ENCODE results near the gene PTPRS. TPM values are rescaled to one million over a fixed set of nuclear protein-coding genes. Genes with fewer than 3 reads are reported as not detected.

The PTPRS gene
- total and polyA plus RNA-seq, 9 of the 15 experiments (the other 6 are each of a cell fraction or from before 2014, with no cell fraction given), result 1.1 to 49.4 (median 14.1) TPM

DNA sequence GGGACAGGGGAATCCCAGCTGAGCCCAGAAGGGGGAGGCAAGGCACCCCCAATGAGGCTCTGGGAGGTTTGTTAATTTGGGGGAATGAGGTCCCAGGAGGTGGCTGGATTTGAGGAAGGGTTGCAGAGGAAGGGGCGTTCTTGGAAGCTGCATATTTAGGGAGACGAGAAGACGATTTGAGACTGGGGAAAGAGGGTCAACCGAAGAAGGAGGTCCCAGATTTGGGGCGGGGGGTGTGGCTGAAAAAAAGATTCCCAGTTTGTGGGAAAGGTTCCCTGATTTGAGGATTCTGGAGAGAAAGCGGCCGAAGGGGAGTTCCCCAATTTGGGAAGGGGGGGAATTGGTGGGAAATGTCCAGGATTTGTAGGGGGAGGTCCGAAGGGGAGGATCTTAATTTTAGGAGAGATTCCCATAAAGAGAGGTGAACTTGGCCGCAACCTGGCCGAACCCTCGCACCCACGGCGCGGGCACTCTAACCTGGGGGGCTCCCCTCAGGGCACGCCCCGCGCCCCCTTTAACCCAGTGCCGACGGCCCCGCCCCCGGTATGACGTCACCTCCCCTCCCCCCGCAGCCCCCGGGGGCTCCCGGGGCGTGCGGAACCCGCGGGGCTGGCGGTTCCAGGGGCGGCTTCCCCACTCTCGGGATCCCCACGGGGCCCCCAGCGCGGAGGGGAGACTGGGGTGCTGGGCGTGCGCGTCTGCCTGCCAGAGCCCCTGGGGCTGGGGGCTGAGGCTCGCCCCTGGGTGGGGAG, 1.2 kb downstream of the PTPRS start:
- Histone ChIP-seq H3K9me1 (ENCODE audit: control insufficient read depth, insufficient read depth, low read length) (no peaks in the 10 kb centered on the region), H3K9ac (ENCODE audit: insufficient read depth in 1 of 2, low read depth in 2 of 2, low read length in 2 of 2) (peak overlapping the region in 1 of 2 experiments; percentile 92; a peak in 2 of 4 replicates), H3K4me2 (ENCODE audit: insufficient read depth, low read length) (peak overlapping the region; percentile 37; the same call in 1 of the 2 replicates), H4K20me1 (replicated peaks; ENCODE audit: control insufficient read depth, insufficient read depth, low read length) (peaks cover 6% of the 10 kb centered on the region; the same call in 1 of the 2 replicates), H3K9me3 (replicated peaks; ENCODE audit: control insufficient read depth, insufficient read depth, low read depth, low read length) (no peaks in the 10 kb centered on the region), H3K4me1 (replicated peaks in 1 of 2; ENCODE audit: control insufficient read depth in 2 of 2, insufficient read depth in 2 of 2, low read length in 2 of 2) (peaks cover 12 to 48% of the 10 kb centered on the region in 2 experiments), H3K27ac (ENCODE audit: extremely low read depth, low read depth, low read length) (peak overlapping the region; percentile 41; the same call in 1 of the 3 replicates), H3K4me3 (peak overlapping the region; percentile 58), H2AFZ (ENCODE audit: low read depth, low read length) (0 out of 2 replicates have a peak overlapping the region, but pooled peaks have one; percentile 68), H3K79me2 (ENCODE audit: control insufficient read depth, insufficient read depth, low read length) (no peaks in the 10 kb centered on the region), H3K36me3 (ENCODE audit: control insufficient read depth, insufficient read depth, low read length) (no peaks in the 10 kb centered on the region), H3K27me3 (ENCODE audit: control insufficient read depth in 2 of 2, insufficient read depth in 2 of 2, low read length in 2 of 2) (peaks cover 18 to 40% of the 10 kb centered on the region in 2 experiments)
- intact Hi-C loops (cut with micrococcal nuclease), result no loop called here
- 9% methylated on average over 12 of the region's 39 CpGs for WGBS (ENCODE audit: insufficient coverage, low coverage, missing lambda C conversion rate)
- ChIA-PET POLR2A (no interaction called here), CTCF (ENCODE audit: low intra/inter-chr PET ratio) (no interaction called here)
- ATAC-seq, result no peak
- DNase-seq (ENCODE audit: extremely low read depth in 1 of 4, low spot score in 3 of 4), result peak in 2 of 4 experiments; percentile 69
- in situ Hi-C loops (cut with MboI), result no loop called here
- BruUV-seq (replicated peaks), result no TSS peak
- no peak for FAIRE-seq
- TF ChIP-seq ZBTB7A (IDR thresholded peaks at IDR 0.05; ENCODE audit: borderline replicate concordance, control insufficient read depth, low read depth, low read length) (peak; percentile 51), ATF1 (CRISPR knock-in tag; IDR thresholded peaks at IDR 0.05) (no peak), ATF1 (tag; IDR thresholded peaks at IDR 0.05) (peak; percentile 77), SIN3A (IDR thresholded peaks at IDR 0.05; ENCODE audit: borderline replicate concordance in 2 of 2, control insufficient read depth in 1 of 2, low read depth in 2 of 2, low read length in 2 of 2) (no peak), MAZ (CRISPR knock-in tag; conservative IDR thresholded peaks at IDR 0.05 in 1 of 2, IDR thresholded peaks at IDR 0.05 in 1 of 2) (peak in 1 of 2 experiments; percentile 29; a peak in 1 of 4 replicates), CREM (IDR thresholded peaks at IDR 0.05; ENCODE audit: low read depth) (peak; percentile 65; the same call in 1 of the 2 replicates), STAT5A (IDR thresholded peaks at IDR 0.05; ENCODE audit: borderline replicate concordance, low read length) (no peak)
- TF ChIP-seq, protein P1, sequence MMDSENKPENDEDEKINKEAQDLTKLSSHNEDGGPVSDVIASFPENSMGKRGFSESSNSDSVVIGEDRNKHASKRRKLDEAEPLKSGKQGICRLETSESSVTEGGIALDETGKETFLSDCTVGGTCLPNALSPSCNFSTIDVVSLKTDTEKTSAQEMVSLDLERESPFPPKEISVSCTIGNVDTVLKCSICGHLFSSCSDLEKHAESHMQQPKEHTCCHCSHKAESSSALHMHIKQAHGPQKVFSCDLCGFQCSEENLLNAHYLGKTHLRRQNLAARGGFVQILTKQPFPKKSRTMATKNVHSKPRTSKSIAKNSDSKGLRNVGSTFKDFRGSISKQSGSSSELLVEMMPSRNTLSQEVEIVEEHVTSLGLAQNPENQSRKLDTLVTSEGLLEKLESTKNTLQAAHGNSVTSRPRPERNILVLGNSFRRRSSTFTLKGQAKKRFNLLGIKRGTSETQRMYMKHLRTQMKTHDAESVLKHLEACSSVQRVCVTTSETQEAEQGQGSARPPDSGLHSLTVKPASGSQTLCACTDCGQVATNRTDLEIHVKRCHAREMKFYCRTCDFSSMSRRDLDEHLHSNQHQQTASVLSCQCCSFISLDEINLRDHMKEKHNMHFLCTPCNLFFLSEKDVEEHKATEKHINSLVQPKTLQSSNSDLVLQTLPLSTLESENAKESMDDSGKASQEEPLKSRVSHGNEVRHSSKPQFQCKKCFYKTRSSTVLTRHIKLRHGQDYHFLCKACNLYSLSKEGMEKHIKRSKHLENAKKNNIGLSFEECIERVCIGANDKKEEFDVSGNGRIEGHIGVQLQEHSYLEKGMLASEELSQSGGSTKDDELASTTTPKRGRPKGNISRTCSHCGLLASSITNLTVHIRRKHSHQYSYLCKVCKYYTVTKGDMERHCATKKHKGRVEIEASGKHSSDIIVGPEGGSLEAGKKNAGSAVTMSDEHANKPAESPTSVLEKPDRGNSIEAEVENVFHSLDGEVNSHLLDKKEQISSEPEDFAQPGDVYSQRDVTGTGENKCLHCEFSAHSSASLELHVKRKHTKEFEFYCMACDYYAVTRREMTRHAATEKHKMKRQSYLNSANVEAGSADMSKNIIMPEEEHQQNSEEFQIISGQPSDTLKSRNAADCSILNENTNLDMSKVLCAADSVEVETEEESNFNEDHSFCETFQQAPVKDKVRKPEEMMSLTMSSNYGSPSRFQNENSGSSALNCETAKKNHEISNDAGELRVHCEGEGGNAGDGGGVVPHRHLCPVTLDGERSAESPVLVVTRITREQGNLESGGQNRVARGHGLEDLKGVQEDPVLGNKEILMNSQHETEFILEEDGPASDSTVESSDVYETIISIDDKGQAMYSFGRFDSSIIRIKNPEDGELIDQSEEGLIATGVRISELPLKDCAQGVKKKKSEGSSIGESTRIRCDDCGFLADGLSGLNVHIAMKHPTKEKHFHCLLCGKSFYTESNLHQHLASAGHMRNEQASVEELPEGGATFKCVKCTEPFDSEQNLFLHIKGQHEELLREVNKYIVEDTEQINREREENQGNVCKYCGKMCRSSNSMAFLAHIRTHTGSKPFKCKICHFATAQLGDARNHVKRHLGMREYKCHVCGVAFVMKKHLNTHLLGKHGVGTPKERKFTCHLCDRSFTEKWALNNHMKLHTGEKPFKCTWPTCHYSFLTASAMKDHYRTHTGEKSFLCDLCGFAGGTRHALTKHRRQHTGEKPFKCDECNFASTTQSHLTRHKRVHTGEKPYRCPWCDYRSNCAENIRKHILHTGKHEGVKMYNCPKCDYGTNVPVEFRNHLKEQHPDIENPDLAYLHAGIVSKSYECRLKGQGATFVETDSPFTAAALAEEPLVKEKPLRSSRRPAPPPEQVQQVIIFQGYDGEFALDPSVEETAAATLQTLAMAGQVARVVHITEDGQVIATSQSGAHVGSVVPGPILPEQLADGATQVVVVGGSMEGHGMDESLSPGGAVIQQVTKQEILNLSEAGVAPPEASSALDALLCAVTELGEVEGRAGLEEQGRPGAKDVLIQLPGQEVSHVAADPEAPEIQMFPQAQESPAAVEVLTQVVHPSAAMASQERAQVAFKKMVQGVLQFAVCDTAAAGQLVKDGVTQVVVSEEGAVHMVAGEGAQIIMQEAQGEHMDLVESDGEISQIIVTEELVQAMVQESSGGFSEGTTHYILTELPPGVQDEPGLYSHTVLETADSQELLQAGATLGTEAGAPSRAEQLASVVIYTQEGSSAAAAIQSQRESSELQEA (IDR thresholded peaks at IDR 0.05; ENCODE audit: low read depth), result no peak
- TF ChIP-seq, protein P2, sequence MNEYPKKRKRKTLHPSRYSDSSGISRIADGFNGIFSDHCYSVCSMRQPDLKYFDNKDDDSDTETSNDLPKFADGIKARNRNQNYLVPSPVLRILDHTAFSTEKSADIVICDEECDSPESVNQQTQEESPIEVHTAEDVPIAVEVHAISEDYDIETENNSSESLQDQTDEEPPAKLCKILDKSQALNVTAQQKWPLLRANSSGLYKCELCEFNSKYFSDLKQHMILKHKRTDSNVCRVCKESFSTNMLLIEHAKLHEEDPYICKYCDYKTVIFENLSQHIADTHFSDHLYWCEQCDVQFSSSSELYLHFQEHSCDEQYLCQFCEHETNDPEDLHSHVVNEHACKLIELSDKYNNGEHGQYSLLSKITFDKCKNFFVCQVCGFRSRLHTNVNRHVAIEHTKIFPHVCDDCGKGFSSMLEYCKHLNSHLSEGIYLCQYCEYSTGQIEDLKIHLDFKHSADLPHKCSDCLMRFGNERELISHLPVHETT (CRISPR knock-in tag; conservative IDR thresholded peaks at IDR 0.05 in 1 of 2, IDR thresholded peaks at IDR 0.05 in 1 of 2), result 0 out of 4 replicates have a peak, but pooled peaks of 1 of the 2 experiments have one; percentile 2

All from K562 (cell line).